OCI-LY7 (cell line): ENCODE results near the gene B3GNT9. TPM values are rescaled to one million over a fixed set of nuclear protein-coding genes. Genes with fewer than 3 reads are reported as not detected.

ENCODE experiments used
- BruUV-seq: library from RNA; stranded (reverse); fragments of 400-500 nt; replicated peaks from 2 replicates; lab custom pipeline; 2021; lab: Mats Ljungman, UMichigan
- CTCF ChIA-PET: fragments of 300-600 bp; sonication (Branson Sonifier 250); formaldehyde crosslinking; loops from one replicate; lab custom pipeline; 2022; ENCODE audit warnings: antibody characterized with exemption; ENCODE audit not compliant: unreplicated experiment; lab: Charles Lee
- POLR2A ChIA-PET: fragments of 300-600 bp; sonication (Branson Sonifier 250); formaldehyde crosslinking; loops from one replicate; lab custom pipeline; 2022; ENCODE audit warnings: antibody characterized with exemption; lab: Charles Lee
- DNase-seq: peaks from one replicate; pipeline ENCODE4 v3.0.0-alpha.2; 2015; ENCODE audit warnings: low spot score
- H2AFZ ChIP-seq: fragments of 200-600 bp; sonication (generic), shearing (Covaris generic); 2 replicates; pipeline ENCODE4 v1.6.1; 2014; ENCODE audit warnings: mild to moderate bottlenecking, antibody characterized with exemption, low read length, moderate library complexity
- H3K27ac ChIP-seq: fragments of 200-600 bp; sonication (generic); 2 replicates; pipeline ENCODE4 v1.5.1; 2014; ENCODE audit warnings: mixed run types, low read depth, mild to moderate bottlenecking, moderate library complexity, low read length, inconsistent platforms; ENCODE audit not compliant: poor library complexity, severe bottlenecking
- H3K36me3 ChIP-seq: fragments of 200-600 bp; sonication (generic); 2 replicates; pipeline ENCODE4 v1.6.1; 2014; ENCODE audit warnings: mild to moderate bottlenecking, antibody characterized with exemption, low read length, moderate library complexity, mixed read lengths; ENCODE audit not compliant: insufficient read depth
- H3K4me1 ChIP-seq: fragments of 200-600 bp; sonication (generic); 2 replicates; pipeline ENCODE4 v1.5.1; 2014; ENCODE audit warnings: mild to moderate bottlenecking, low read length; ENCODE audit not compliant: insufficient read depth, poor library complexity, severe bottlenecking
- H3K4me2 ChIP-seq: fragments of 200-600 bp; sonication (generic); 2 replicates; pipeline ENCODE4 v1.6.1; 2014; ENCODE audit warnings: mild to moderate bottlenecking, low read length
- H3K4me3 ChIP-seq: fragments of 200-600 bp; sonication (generic); 2 replicates; pipeline ENCODE4 v1.5.1; 2014; ENCODE audit warnings: mild to moderate bottlenecking, low read depth, low read length; ENCODE audit not compliant: poor library complexity, severe bottlenecking
- H3K79me2 ChIP-seq: fragments of 200-600 bp; sonication (generic); 2 replicates; pipeline ENCODE4 v1.6.1; 2016; ENCODE audit warnings: low read depth, mild to moderate bottlenecking, low read length, moderate library complexity, mixed read lengths; ENCODE audit not compliant: insufficient read depth
- H3K9me2 ChIP-seq: fragments of 200-600 bp; sonication (generic); 2 replicates; pipeline ENCODE4 v1.6.1; 2016; ENCODE audit warnings: mild to moderate bottlenecking, low read length, mixed read lengths; ENCODE audit not compliant: insufficient read depth
- H3K9me3 ChIP-seq: fragments of 200-600 bp; sonication (generic); 2 replicates; pipeline ENCODE4 v1.6.1; 2014; ENCODE audit warnings: mild to moderate bottlenecking, mixed run types, low read length, mixed read lengths
- H4K20me1 ChIP-seq: fragments of 200-600 bp; sonication (generic); 2 replicates; pipeline ENCODE4 v1.6.1; 2014; ENCODE audit warnings: mild to moderate bottlenecking, antibody characterized with exemption, low read length, moderate library complexity, mixed read lengths; ENCODE audit not compliant: insufficient read depth
- EZH2phosphoT487 ChIP-seq: fragments of 200-600 bp; sonication (generic); IDR thresholded peaks from 2 replicates; pipeline ENCODE4 v1.6.1; 2018; ENCODE audit warnings: low read depth, borderline replicate concordance, mild to moderate bottlenecking, mixed run types, antibody characterized with exemption, low read length, moderate library complexity, mixed read lengths
- intact Hi-C: fragments of 100-400 bp; cut with micrococcal nuclease; formaldehyde crosslinking; loops from one replicate; pipeline ENCODE4 v1.10.0; 2022; ENCODE audit not compliant: unreplicated experiment
- total RNA-seq, 2 experiments: library from RNA; depleted of rRNA in 1 of 2; stranded (reverse); fragments of >200 nt in 1 of 2; shearing (Covaris generic) in 1 of 2; gene quantifications; 2 replicates each; pipeline ENCODE4 v1.2.3, GENCODE V29; 2014 to 2022
- TF ChIP-seq, protein P1 (sequence below): fragments of 200-600 bp; sonication (generic); conservative IDR thresholded peaks from 2 replicates; pipeline ENCODE4 v1.5.1; 2014; ENCODE audit warnings: mild to moderate bottlenecking, antibody characterized with exemption, low read length, moderate library complexity, mixed read lengths

Gene B3GNT9
- total RNA-seq, 2 experiments from 2014 or later = 1.1 to 2.7 TPM

DNA sequence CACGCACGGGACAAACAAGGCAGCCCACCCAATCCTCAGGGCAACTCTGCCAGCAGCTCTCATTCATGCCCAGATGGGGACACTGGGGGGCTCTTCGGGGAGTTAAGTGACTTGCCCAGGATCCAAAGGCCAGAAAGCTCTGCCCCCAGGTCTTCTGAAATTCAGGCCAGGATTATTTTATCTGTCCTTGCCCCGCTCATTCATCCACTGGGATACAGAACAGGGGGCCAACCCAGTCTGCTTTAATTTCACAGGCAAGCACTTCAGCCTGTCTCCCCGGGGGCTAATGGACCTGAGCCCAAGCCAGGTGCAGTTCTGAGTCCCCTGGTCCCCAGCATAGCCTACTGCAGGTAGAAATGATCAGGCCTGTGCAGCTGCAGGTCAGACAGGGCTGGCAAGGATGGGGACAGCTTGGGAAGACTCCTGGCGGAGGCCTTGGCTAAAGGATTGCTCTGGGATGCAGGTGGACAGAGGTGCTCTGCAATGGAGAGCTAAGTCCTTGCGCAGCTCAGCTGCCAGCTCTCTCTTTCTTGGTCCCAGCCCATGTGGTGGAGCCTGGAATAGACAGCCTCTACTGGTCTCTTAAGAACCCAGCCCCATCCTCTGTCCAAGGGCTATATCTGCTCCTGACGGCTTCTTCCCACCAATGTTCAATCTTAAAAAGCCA lies 766 bp upstream of the B3GNT9 start:
- BruUV-seq = no TSS peak
- TF ChIP-seq EZH2phosphoT487 = no peak
- TF ChIP-seq, protein P1, sequence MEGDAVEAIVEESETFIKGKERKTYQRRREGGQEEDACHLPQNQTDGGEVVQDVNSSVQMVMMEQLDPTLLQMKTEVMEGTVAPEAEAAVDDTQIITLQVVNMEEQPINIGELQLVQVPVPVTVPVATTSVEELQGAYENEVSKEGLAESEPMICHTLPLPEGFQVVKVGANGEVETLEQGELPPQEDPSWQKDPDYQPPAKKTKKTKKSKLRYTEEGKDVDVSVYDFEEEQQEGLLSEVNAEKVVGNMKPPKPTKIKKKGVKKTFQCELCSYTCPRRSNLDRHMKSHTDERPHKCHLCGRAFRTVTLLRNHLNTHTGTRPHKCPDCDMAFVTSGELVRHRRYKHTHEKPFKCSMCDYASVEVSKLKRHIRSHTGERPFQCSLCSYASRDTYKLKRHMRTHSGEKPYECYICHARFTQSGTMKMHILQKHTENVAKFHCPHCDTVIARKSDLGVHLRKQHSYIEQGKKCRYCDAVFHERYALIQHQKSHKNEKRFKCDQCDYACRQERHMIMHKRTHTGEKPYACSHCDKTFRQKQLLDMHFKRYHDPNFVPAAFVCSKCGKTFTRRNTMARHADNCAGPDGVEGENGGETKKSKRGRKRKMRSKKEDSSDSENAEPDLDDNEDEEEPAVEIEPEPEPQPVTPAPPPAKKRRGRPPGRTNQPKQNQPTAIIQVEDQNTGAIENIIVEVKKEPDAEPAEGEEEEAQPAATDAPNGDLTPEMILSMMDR = no peak
- Histone ChIP-seq H3K9me3 (no peaks in the 10 kb centered on the region), H4K20me1 (no peaks in the 10 kb centered on the region), H3K27ac (no peak overlapping the region), H3K4me3 (no peak overlapping the region), H3K4me1 (no peaks in the 10 kb centered on the region), H3K9me2 (no peaks in the 10 kb centered on the region), H3K4me2 (no peak overlapping the region), H3K79me2 (no peaks in the 10 kb centered on the region), H3K36me3 (peaks cover 24% of the 10 kb centered on the region; the same call in 1 of the 2 replicates), H2AFZ (no peak overlapping the region)
- intact Hi-C loops = no loop called here
- CTCF ChIA-PET = no interaction called here
- POLR2A ChIA-PET = interaction anchor here (0.6 kb wide), 1 partner anchor 110 kb away, joined by 3 read pairs; no protein-coding TSS in a partner anchor
- no peak for DNase-seq

DNA sequence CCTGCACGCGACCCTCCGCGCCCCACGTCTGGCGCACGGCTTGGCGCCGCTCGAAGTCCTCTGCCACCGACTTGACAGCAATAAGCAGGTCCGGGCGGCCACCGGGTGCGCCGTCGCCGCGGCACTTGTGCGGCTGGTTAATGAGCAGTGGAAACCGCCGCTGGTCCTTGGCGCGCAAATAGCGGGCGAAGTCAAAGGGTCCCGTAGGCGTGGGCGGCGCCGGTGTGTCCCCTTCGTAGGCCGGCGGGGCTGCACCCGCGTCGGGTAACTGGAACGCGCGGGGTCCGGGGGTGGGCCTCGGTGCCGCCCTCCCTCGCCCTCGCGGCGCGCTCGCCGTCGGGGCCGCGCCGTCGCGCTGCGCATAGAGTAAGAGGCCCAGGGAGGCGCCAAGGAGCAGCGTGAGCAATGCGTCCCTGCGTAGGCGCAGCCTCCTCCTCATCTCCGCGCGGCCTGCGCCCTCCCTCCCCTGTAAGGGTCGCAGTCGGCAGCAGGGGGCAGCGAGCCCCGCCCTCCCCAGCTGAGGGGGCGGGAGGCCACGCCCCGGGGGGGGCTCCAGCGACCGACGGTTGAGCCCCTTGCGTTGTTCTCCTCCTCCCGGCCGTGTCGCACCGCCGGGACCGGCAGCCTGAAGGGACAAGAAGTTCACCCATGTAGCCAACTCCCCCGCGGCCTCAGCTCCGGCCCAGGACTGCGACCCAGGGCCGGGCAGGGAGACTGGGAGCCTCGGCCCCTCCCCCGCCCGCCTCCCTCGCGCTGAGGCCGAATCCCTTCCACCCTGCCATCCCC lies 558 bp downstream of the B3GNT9 start:
- TF ChIP-seq EZH2phosphoT487 = no peak
- TF ChIP-seq, protein P1 = no peak
- DNase-seq = no peak
- H3K36me3 ChIP-seq = peaks cover 37% of the 10 kb centered on the region
- H3K27ac ChIP-seq = no peak overlapping the region
- no peaks in the 10 kb centered on the region for H4K20me1 ChIP-seq
- BruUV-seq = no TSS peak
- ChIA-PET CTCF (no interaction called here), POLR2A (no interaction called here)
- H3K4me2 ChIP-seq = no peak overlapping the region
- no peaks in the 10 kb centered on the region for H3K9me2 ChIP-seq
- H3K79me2 ChIP-seq = no peaks in the 10 kb centered on the region
- H2AFZ ChIP-seq = no peak overlapping the region
- no peaks in the 10 kb centered on the region for H3K4me1 ChIP-seq
- intact Hi-C loops = no loop called here
- no peak overlapping the region for H3K4me3 ChIP-seq
- H3K9me3 ChIP-seq = no peaks in the 10 kb centered on the region
